Measurements from ENCODE around the gene PRICKLE2.

GRCh38 chr3:64163755-64164148, 61.5 kb downstream of the PRICKLE2 start:
- TF ChIP-seq, protein P1, sequence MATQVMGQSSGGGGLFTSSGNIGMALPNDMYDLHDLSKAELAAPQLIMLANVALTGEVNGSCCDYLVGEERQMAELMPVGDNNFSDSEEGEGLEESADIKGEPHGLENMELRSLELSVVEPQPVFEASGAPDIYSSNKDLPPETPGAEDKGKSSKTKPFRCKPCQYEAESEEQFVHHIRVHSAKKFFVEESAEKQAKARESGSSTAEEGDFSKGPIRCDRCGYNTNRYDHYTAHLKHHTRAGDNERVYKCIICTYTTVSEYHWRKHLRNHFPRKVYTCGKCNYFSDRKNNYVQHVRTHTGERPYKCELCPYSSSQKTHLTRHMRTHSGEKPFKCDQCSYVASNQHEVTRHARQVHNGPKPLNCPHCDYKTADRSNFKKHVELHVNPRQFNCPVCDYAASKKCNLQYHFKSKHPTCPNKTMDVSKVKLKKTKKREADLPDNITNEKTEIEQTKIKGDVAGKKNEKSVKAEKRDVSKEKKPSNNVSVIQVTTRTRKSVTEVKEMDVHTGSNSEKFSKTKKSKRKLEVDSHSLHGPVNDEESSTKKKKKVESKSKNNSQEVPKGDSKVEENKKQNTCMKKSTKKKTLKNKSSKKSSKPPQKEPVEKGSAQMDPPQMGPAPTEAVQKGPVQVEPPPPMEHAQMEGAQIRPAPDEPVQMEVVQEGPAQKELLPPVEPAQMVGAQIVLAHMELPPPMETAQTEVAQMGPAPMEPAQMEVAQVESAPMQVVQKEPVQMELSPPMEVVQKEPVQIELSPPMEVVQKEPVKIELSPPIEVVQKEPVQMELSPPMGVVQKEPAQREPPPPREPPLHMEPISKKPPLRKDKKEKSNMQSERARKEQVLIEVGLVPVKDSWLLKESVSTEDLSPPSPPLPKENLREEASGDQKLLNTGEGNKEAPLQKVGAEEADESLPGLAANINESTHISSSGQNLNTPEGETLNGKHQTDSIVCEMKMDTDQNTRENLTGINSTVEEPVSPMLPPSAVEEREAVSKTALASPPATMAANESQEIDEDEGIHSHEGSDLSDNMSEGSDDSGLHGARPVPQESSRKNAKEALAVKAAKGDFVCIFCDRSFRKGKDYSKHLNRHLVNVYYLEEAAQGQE (IDR thresholded peaks at IDR 0.05; ENCODE audit: insufficient read depth in 1 of 2, low read depth in 2 of 2, low read length in 1 of 2) = no peak
- TF ChIP-seq, protein P2, sequence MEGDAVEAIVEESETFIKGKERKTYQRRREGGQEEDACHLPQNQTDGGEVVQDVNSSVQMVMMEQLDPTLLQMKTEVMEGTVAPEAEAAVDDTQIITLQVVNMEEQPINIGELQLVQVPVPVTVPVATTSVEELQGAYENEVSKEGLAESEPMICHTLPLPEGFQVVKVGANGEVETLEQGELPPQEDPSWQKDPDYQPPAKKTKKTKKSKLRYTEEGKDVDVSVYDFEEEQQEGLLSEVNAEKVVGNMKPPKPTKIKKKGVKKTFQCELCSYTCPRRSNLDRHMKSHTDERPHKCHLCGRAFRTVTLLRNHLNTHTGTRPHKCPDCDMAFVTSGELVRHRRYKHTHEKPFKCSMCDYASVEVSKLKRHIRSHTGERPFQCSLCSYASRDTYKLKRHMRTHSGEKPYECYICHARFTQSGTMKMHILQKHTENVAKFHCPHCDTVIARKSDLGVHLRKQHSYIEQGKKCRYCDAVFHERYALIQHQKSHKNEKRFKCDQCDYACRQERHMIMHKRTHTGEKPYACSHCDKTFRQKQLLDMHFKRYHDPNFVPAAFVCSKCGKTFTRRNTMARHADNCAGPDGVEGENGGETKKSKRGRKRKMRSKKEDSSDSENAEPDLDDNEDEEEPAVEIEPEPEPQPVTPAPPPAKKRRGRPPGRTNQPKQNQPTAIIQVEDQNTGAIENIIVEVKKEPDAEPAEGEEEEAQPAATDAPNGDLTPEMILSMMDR (IDR thresholded peaks at IDR 0.05) = no peak
- TF ChIP-seq SIN3A (IDR thresholded peaks at IDR 0.05; ENCODE audit: borderline replicate concordance, insufficient read depth, low read depth, low read length) (no peak), POLR2AphosphoS5 (IDR thresholded peaks at IDR 0.05; ENCODE audit: low read depth, low read length) (no peak), TCF7L2 (IDR thresholded peaks at IDR 0.05; ENCODE audit: low read depth, low read length) (no peak)
